GM12864 (cell line): Measurements from ENCODE around the gene TCP11L2.

Source experiments
- DNase-seq: peaks from one replicate; pipeline ENCODE4 v3.0.0-alpha.2; 2011; ENCODE audit warnings: low read depth
- H3K4me3 ChIP-seq: 2 replicates; pipeline ENCODE4 v1.5.1; 2011; ENCODE audit warnings: mild to moderate bottlenecking, low read depth, low read length, control low read depth
- CTCF ChIP-seq: IDR thresholded peaks from 2 replicates; pipeline ENCODE4 v1.5.1; 2011; ENCODE audit warnings: low read depth, mild to moderate bottlenecking, moderate library complexity, low read length, control low read depth, inconsistent platforms; ENCODE audit errors: missing control alignments

TCP11L2 gene

DNA sequence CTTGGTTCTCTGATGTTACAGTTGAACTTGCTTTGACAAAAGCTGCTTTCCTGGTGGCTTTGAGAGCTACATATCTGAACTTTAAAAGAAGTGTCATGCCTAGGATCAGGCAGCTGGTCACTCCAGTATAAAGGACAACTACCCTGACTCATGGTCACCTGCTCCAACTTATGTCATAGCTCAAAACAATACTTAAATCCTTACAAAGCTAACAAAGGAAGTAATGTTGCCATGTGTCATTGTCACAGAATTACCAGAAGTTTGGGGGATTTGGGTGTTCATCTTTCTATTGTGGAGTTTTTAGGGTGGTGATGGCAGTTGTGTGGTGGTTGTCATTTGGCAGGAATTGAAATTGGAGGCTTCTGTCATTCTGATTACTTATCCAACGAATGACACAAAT is 1.8 kb upstream of the TCP11L2 start:
- no peak overlapping the region for H3K4me3 ChIP-seq
- no peak for TF ChIP-seq CTCF
- no peak for DNase-seq

GRCh38 chr12:106301241-106301610 is 1.3 kb upstream of the TCP11L2 start:
- H3K4me3 ChIP-seq = no peak overlapping the region; the same call in 1 of the 2 replicates
- no peak for TF ChIP-seq CTCF
- no peak for DNase-seq

DNA sequence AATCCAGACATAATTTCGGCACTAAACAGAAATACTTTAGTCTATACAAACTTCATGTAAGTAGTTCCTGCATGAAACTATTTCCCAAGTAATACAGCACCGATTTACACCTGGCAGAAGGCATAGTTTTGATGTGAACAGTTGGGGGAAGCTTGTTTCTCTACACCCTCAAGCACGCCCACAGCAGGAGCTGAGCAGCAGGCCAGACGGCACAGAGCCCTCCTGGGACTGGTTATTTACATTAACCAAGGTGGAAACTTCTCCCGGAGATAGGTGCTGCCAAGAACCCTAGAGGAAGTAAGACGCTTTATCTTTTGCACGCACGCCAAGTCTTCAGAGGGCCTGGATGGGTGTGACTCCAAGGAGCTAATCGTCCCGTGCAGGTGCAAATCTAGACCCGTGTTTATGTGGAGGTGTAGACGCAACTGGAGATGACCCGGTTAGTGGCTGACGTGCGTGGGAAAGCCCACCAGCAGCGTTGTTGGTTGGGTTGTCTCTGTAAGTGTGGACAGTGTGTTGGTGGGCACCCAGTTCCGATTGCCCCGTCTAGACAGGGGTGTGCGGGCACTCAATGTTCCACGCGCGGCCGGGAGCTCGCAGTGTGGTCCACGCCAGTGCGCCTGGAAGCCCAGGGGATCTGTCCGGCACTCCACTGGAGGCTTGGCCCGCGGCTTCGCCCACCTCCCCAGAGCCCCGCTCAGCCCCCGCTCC is 767 bp upstream of the TCP11L2 start:
- DNase-seq = peak; percentile 67
- peak overlapping the region; percentile 68 for H3K4me3 ChIP-seq
- no peak for TF ChIP-seq CTCF

- TF ChIP-seq CTCF = peak; percentile 8
- DNase-seq = peak; percentile 38
Measured at GRCh38 chr12:106303202-106303820, 778 bp downstream of the TCP11L2 start.

DNA sequence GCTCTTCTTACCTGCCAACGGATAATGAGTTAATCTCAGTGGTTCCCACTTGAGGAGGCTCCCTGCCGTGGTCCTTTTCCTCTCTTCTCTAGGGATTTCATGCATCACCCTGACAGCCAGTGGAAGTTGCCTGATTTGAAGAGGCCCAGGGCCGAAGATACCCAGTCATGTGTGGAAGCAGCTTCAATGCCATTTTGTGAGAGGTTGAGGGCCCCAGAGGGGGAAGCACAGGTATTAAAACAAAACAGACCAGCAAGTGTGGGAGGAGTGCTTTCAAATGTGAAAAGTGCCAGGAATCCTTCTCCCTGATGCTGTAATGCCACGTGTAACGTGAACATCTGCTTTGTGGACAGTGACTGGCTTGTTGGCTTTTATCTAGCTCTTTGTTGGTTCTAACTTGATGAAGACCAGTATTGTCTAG is 1.5 kb downstream of the TCP11L2 start:
- TF ChIP-seq CTCF = no peak
- no peak for DNase-seq
- H3K4me3 ChIP-seq = no peak overlapping the region

More at GRCh38 chr12:106303202-106303820, 778 bp downstream of the TCP11L2 start:
- H3K4me3 ChIP-seq = peak overlapping the region; percentile 84

GRCh38 chr12:106304797-106305196 is 2.3 kb downstream of the TCP11L2 start:
- DNase-seq = no peak
- H3K4me3 ChIP-seq = no peak overlapping the region
- TF ChIP-seq CTCF = no peak

GRCh38 chr12:106305376-106305775 is 2.8 kb downstream of the TCP11L2 start:
- DNase-seq = no peak
- no peak overlapping the region for H3K4me3 ChIP-seq
- no peak for TF ChIP-seq CTCF
